ENCODE measurements around the gene LMBR1.

DNA sequence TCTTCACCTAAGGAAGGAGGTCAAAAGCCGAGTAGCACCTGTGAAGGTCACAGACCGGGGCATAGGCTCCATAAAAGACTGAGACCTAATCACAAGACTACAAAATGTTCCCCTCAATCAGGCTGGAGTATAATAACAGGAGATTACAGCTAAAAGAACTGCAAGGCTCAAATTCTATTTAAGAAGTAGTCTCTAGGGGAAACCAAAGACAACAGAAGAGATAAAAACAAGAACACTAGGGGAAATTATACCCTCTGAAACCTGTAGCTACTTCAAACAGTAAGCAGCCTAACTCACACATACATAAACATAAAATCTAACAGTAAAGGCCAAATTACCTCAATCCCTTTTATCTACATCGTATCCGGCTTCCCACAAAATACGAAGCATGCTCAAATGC lies 38.3 kb downstream of the LMBR1 start:
- TF ChIP-seq, protein P1, sequence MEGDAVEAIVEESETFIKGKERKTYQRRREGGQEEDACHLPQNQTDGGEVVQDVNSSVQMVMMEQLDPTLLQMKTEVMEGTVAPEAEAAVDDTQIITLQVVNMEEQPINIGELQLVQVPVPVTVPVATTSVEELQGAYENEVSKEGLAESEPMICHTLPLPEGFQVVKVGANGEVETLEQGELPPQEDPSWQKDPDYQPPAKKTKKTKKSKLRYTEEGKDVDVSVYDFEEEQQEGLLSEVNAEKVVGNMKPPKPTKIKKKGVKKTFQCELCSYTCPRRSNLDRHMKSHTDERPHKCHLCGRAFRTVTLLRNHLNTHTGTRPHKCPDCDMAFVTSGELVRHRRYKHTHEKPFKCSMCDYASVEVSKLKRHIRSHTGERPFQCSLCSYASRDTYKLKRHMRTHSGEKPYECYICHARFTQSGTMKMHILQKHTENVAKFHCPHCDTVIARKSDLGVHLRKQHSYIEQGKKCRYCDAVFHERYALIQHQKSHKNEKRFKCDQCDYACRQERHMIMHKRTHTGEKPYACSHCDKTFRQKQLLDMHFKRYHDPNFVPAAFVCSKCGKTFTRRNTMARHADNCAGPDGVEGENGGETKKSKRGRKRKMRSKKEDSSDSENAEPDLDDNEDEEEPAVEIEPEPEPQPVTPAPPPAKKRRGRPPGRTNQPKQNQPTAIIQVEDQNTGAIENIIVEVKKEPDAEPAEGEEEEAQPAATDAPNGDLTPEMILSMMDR (IDR thresholded peaks at IDR 0.05): no peak
- no peak for TF ChIP-seq EP300 (IDR thresholded peaks at IDR 0.05)

Measured in gastroesophageal sphincter (tissue), 3 donors.